PC-3 (cell line): ENCODE data around the gene LRP5. TPM values are rescaled to one million over a fixed set of nuclear protein-coding genes. Genes with fewer than 3 reads are reported as not detected.

Experiments used
- ATAC-seq: fragments of 200-7000 bp; cut with Tn5 transposase; 2 replicates; pipeline ENCODE4 v1.9.1; 2020; ENCODE audit warnings: mild to moderate bottlenecking, moderate library complexity
- BruUV-seq: library from RNA; stranded (reverse); fragments of 400-500 nt; replicated peaks from 2 replicates; lab custom pipeline; 2021; lab: Mats Ljungman, UMichigan
- CTCF ChIA-PET: fragments of 300-600 bp; sonication (Branson Sonifier 250); formaldehyde crosslinking; loops from one replicate; lab custom pipeline; 2022; ENCODE audit warnings: antibody characterized with exemption; lab: Charles Lee
- POLR2A ChIA-PET: fragments of 300-600 bp; sonication (Branson Sonifier 250); formaldehyde crosslinking; loops from one replicate; lab custom pipeline; 2022; ENCODE audit warnings: antibody characterized with exemption; ENCODE audit not compliant: unreplicated experiment; lab: Charles Lee
- DNase-seq: peaks from one replicate; pipeline ENCODE4 v3.0.0-alpha.2; 2015
- H2AFZ ChIP-seq: fragments of 300-600 bp; sonication (generic); 2 replicates; pipeline ENCODE4 v1.6.0; 2016; ENCODE audit warnings: antibody characterized with exemption, low read length
- H3F3A ChIP-seq: fragments of 300-600 bp; sonication (generic); one replicate; pipeline ENCODE4 v1.6.0; 2017; ENCODE audit warnings: antibody characterized with exemption, low read length, control low read depth, mild to moderate bottlenecking; ENCODE audit not compliant: unreplicated experiment
- H3K27ac ChIP-seq: fragments of 300-600 bp; sonication (generic); 2 replicates; pipeline ENCODE4 v1.5.1; 2016; ENCODE audit warnings: mild to moderate bottlenecking, low read length
- H3K27me3 ChIP-seq: fragments of 300-600 bp; sonication (generic); 2 replicates; pipeline ENCODE4 v1.6.1; 2016; ENCODE audit warnings: low read length, mixed read lengths
- H3K36me3 ChIP-seq: fragments of 300-600 bp; sonication (generic); 2 replicates; pipeline ENCODE4 v1.6.1; 2016; ENCODE audit warnings: low read depth, mixed run types, low read length, mixed read lengths
- H3K4me1 ChIP-seq: fragments of 300-600 bp; sonication (generic); 2 replicates; pipeline ENCODE4 v1.5.1; 2016; ENCODE audit warnings: low read length; ENCODE audit not compliant: insufficient read depth
- H3K4me2 ChIP-seq: fragments of 300-600 bp; sonication (generic); 2 replicates; pipeline ENCODE4 v1.6.0; 2016; ENCODE audit warnings: low read length
- H3K4me3 ChIP-seq: fragments of 300-600 bp; sonication (generic); 2 replicates; pipeline ENCODE4 v1.5.1; 2016; ENCODE audit warnings: mild to moderate bottlenecking, low read length, mixed read lengths
- H3K79me2 ChIP-seq: fragments of 300-600 bp; sonication (generic); 2 replicates; pipeline ENCODE4 v1.6.1; 2017; ENCODE audit warnings: low read length, mixed read lengths
- H3K9ac ChIP-seq: fragments of 300-600 bp; sonication (generic); 2 replicates; pipeline ENCODE4 v1.6.0; 2016; ENCODE audit warnings: mild to moderate bottlenecking, low read length
- H3K9me2 ChIP-seq: fragments of 300-600 bp; sonication (generic); replicated peaks from 2 replicates; pipeline ENCODE4 v1.6.1; 2016; ENCODE audit warnings: mixed run types, low read length, mixed read lengths
- H3K9me3 ChIP-seq: fragments of 300-600 bp; sonication (generic); 2 replicates; pipeline ENCODE4 v1.6.1; 2016; ENCODE audit warnings: low read length, mixed read lengths
- H4K20me1 ChIP-seq: fragments of 300-600 bp; sonication (generic); 2 replicates; pipeline ENCODE4 v1.6.1; 2016; ENCODE audit warnings: low read length, mixed read lengths
- EZH2 ChIP-seq: fragments of 300-600 bp; sonication (generic); IDR thresholded peaks from one replicate; pipeline ENCODE4 v1.6.1; 2017; ENCODE audit warnings: antibody characterized with exemption, mild to moderate bottlenecking, low read length; ENCODE audit not compliant: unreplicated experiment
- EZH2phosphoT487 ChIP-seq: fragments of 300-600 bp; sonication (generic); IDR thresholded peaks from 2 replicates; pipeline ENCODE4 v1.6.1; 2018; ENCODE audit warnings: mild to moderate bottlenecking, antibody characterized with exemption, low read length, borderline replicate concordance
- intact Hi-C: fragments of 100-400 bp; cut with micrococcal nuclease; formaldehyde crosslinking; loops from 2 replicates; pipeline ENCODE4 v1.9.0; 2023
- total RNA-seq: library from RNA; depleted of rRNA; stranded (reverse); fragments of >200 nt; gene quantifications from 2 replicates; pipeline ENCODE4 v1.2.3, GENCODE V29; 2014
- TF ChIP-seq, protein P1 (sequence below): fragments of 300-600 bp; sonication (generic); conservative IDR thresholded peaks from 2 replicates; pipeline ENCODE4 v1.5.1; 2017; ENCODE audit warnings: antibody characterized with exemption, low read depth, mild to moderate bottlenecking, low read length

LRP5 gene
- total RNA-seq, 1 experiment from 2014 or later: 64.3 TPM

DNA sequence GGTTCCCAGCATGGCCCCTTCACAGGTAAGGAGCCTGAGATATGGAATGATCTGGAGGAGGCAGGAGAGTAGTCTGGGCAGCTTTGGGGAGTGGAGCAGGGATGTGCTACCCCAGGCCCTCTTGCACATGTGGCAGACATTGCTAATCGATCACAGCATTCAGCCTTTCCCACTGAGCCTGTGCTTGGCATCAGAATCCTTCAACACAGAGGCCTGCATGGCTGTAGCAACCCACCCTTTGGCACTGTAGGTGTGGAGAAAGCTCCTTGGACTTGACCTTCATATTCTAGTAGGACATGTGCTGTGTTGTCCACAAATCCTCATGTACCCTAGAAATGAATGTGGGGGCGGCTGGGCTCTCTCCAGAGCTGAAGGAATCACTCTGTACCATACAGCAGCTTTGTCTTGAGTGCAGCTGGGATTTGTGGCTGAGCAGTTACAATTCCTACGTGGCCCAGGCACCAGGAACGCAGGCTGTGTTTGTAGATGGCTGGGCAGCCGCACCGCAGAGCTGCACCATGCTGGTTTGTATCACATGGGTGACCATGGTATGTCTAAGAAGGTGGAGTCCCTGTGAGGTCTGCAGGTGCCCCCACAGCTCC, 126.4 kb downstream of the LRP5 start:
- peaks cover 32% of the 10 kb centered on the region for H3K36me3 ChIP-seq
- H3K4me2 ChIP-seq: no peak overlapping the region
- ATAC-seq (no peak), DNase-seq (no peak)
- ChIA-PET CTCF (no interaction called here), POLR2A (no interaction called here)
- H3K9me3 ChIP-seq: no peaks in the 10 kb centered on the region
- H3K9me2 ChIP-seq: no peaks in the 10 kb centered on the region
- no peak overlapping the region for H2AFZ ChIP-seq
- no peak overlapping the region for H3K9ac ChIP-seq
- H3K27ac ChIP-seq: no peak overlapping the region
- TF ChIP-seq EZH2 (no peak), EZH2phosphoT487 (no peak)
- TF ChIP-seq, protein P1, sequence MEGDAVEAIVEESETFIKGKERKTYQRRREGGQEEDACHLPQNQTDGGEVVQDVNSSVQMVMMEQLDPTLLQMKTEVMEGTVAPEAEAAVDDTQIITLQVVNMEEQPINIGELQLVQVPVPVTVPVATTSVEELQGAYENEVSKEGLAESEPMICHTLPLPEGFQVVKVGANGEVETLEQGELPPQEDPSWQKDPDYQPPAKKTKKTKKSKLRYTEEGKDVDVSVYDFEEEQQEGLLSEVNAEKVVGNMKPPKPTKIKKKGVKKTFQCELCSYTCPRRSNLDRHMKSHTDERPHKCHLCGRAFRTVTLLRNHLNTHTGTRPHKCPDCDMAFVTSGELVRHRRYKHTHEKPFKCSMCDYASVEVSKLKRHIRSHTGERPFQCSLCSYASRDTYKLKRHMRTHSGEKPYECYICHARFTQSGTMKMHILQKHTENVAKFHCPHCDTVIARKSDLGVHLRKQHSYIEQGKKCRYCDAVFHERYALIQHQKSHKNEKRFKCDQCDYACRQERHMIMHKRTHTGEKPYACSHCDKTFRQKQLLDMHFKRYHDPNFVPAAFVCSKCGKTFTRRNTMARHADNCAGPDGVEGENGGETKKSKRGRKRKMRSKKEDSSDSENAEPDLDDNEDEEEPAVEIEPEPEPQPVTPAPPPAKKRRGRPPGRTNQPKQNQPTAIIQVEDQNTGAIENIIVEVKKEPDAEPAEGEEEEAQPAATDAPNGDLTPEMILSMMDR: no peak
- H3K79me2 ChIP-seq: no peaks in the 10 kb centered on the region
- intact Hi-C loops: loop anchor here (10.0 kb wide), 1 partner anchor 54 kb away; no protein-coding TSS in a partner anchor
- peaks cover 14% of the 10 kb centered on the region for H3K4me1 ChIP-seq
- H3K27me3 ChIP-seq: no peaks in the 10 kb centered on the region
- H3F3A ChIP-seq: no peaks in the 10 kb centered on the region
- no peak overlapping the region for H3K4me3 ChIP-seq
- no TSS peak for BruUV-seq
- no peaks in the 10 kb centered on the region for H4K20me1 ChIP-seq

GRCh38 chr11:68439355-68440065, 127.1 kb downstream of the LRP5 start:
- no peaks in the 10 kb centered on the region for H3K9me3 ChIP-seq
- H3F3A ChIP-seq: no peaks in the 10 kb centered on the region
- H3K4me1 ChIP-seq: peaks cover 14% of the 10 kb centered on the region
- DNase-seq (no peak), ATAC-seq (no peak)
- POLR2A ChIA-PET: no interaction called here
- no peak overlapping the region for H3K9ac ChIP-seq
- no peak overlapping the region for H3K4me2 ChIP-seq
- no peak overlapping the region for H3K4me3 ChIP-seq
- no peak for TF ChIP-seq EZH2
- no peak for TF ChIP-seq EZH2phosphoT487
- TF ChIP-seq, protein P1: no peak
- CTCF ChIA-PET: no interaction called here
- no peaks in the 10 kb centered on the region for H3K27me3 ChIP-seq
- H3K36me3 ChIP-seq: peaks cover 28% of the 10 kb centered on the region
- intact Hi-C loops: loop anchor here (10.0 kb wide), 1 partner anchor 55 kb away; no protein-coding TSS in a partner anchor
- no peak overlapping the region for H3K27ac ChIP-seq
- no TSS peak for BruUV-seq
- H3K9me2 ChIP-seq: no peaks in the 10 kb centered on the region
- H2AFZ ChIP-seq: no peak overlapping the region
- H4K20me1 ChIP-seq: no peaks in the 10 kb centered on the region
- H3K79me2 ChIP-seq: no peaks in the 10 kb centered on the region

GRCh38 chr11:68440224-68440623, 127.8 kb downstream of the LRP5 start:
- Histone ChIP-seq H3F3A (no peaks in the 10 kb centered on the region), H3K4me3 (no peak overlapping the region), H3K9ac (no peak overlapping the region), H2AFZ (no peak overlapping the region), H3K27ac (no peak overlapping the region), H3K9me2 (no peaks in the 10 kb centered on the region), H3K4me2 (no peak overlapping the region), H3K4me1 (peaks cover 14% of the 10 kb centered on the region), H3K79me2 (no peaks in the 10 kb centered on the region), H3K27me3 (no peaks in the 10 kb centered on the region), H3K36me3 (peaks cover 26% of the 10 kb centered on the region), H3K9me3 (no peaks in the 10 kb centered on the region), H4K20me1 (no peaks in the 10 kb centered on the region)
- ChIA-PET CTCF (no interaction called here), POLR2A (no interaction called here)
- ATAC-seq (no peak), DNase-seq (no peak)
- intact Hi-C loops: no loop called here
- no peak for TF ChIP-seq EZH2phosphoT487
- TF ChIP-seq EZH2: no peak
- TF ChIP-seq, protein P1: no peak
- no TSS peak for BruUV-seq
